Liver (tissue), 9 donors: ENCODE measurements around the gene ACTC1. TPM values are rescaled to one million over a fixed set of nuclear protein-coding genes. Genes with fewer than 3 reads are reported as not detected.

ENCODE experiments used
- DNase-seq: peaks from one replicate; pipeline ENCODE4 v3.0.0-alpha.2; 2017; ENCODE audit warnings: low spot score
- H3K27ac ChIP-seq, 2 donors: one replicate each; pipeline ENCODE4 v1.7.0; 2013; ENCODE audit warnings: inconsistent platforms in 2 of 2, low read length in 2 of 2, control low read depth in 1 of 2, low read depth in 1 of 2, mild to moderate bottlenecking in 1 of 2
- H3K27me3 ChIP-seq, 4 donors: one replicate each; pipeline versions ENCODE4 v1.6.1 to v1.7.0; 2013; ENCODE audit warnings: low read length in 3 of 4, inconsistent platforms in 1 of 4, mild to moderate bottlenecking in 1 of 4, moderate library complexity in 1 of 4; ENCODE audit not compliant: control insufficient read depth in 4 of 4, insufficient read depth in 4 of 4
- H3K36me3 ChIP-seq, 4 donors: one replicate each; pipeline versions ENCODE4 v1.6.1 to v1.7.0; 2013; ENCODE audit warnings: low read length in 3 of 4, mild to moderate bottlenecking in 3 of 4, low read depth in 1 of 4, moderate library complexity in 1 of 4; ENCODE audit not compliant: control insufficient read depth in 4 of 4, insufficient read depth in 3 of 4
- H3K4me1 ChIP-seq, 4 donors: one replicate each; pipeline versions ENCODE4 v1.6.1 to v1.7.0; 2013; ENCODE audit warnings: low read length in 3 of 4, mild to moderate bottlenecking in 3 of 4, moderate library complexity in 1 of 4; ENCODE audit not compliant: control insufficient read depth in 4 of 4, insufficient read depth in 4 of 4
- H3K4me3 ChIP-seq, 3 donors: one replicate each; pipeline versions ENCODE4 v1.6.1 to v1.7.0; 2013; ENCODE audit warnings: low read length in 3 of 3, control low read depth in 1 of 3, low read depth in 1 of 3, mild to moderate bottlenecking in 1 of 3
- H3K9ac ChIP-seq, 2 donors: one replicate each; pipeline ENCODE4 v1.7.0; 2013; ENCODE audit warnings: low read length in 2 of 2, mild to moderate bottlenecking in 2 of 2, moderate library complexity in 2 of 2, control low read depth in 1 of 2, low read depth in 1 of 2
- H3K9me3 ChIP-seq, 4 donors: one replicate each; pipeline versions ENCODE4 v1.6.1 to v1.7.0; 2013; ENCODE audit warnings: low read length in 3 of 4; ENCODE audit not compliant: control insufficient read depth in 4 of 4
- CTCF ChIP-seq: fragments of 150-350 bp; IDR thresholded peaks from 2 replicates; pipeline ENCODE4 v1.5.1; 2017; ENCODE audit warnings: improper control_type of control experiment, low read depth, low read length; ENCODE audit not compliant: missing input control
- MAX ChIP-seq: IDR thresholded peaks from 2 replicates; pipeline ENCODE4 v1.6.1; 2016; ENCODE audit warnings: antibody characterized with exemption
- NR2F2 ChIP-seq: IDR thresholded peaks from 2 replicates; pipeline ENCODE4 v1.6.1; 2016; ENCODE audit warnings: antibody characterized with exemption
- REST ChIP-seq: IDR thresholded peaks from 2 replicates; pipeline ENCODE4 v1.6.1; 2016; ENCODE audit warnings: antibody characterized with exemption, mild to moderate bottlenecking
- SP1 ChIP-seq: IDR thresholded peaks from 2 replicates; pipeline ENCODE4 v1.6.1; 2018; ENCODE audit warnings: antibody characterized with exemption, mild to moderate bottlenecking
- TAF1 ChIP-seq: conservative IDR thresholded peaks from 2 replicates; pipeline ENCODE4 v1.6.1; 2016; ENCODE audit warnings: antibody characterized with exemption, mild to moderate bottlenecking
- ZBTB33 ChIP-seq: IDR thresholded peaks from 2 replicates; pipeline ENCODE4 v1.6.1; 2016; ENCODE audit warnings: antibody characterized with exemption
- WGBS: extraction: QIAGEN DNeasy Blood & Tissue Kit; methylation state at CpG from one replicate; pipeline ENCODE4 v1.1.7; 2013; 5-methylcytosine and 5-hydroxymethylcytosine counted together
- polyA plus RNA-seq, 2 donors: library from polyadenylated mRNA; stranded (reverse) in 1 of 2; unstranded in 1 of 2; fragments of 200-250 nt in 1 of 2; fragments of >200 nt in 1 of 2; fragmentation: Nextera tagmentation in 1 of 2; extraction: Ambion mirVana in 1 of 2; gene quantifications; one replicate each; pipeline versions ENCODE4 v1.2.1 to v1.2.3, GENCODE V29; 2013 to 2015
- total RNA-seq, 2 donors: library from RNA; depleted of rRNA; stranded (reverse); fragments of >200 nt; gene quantifications; one replicate each; pipeline ENCODE4 v1.2.3, GENCODE V29; 2014
- donor health status: healthy.
- donor health status: healthy.
- donor health status: healthy.
- donor health status: healthy.
- donor health status: healthy.

The ACTC1 gene
- total and polyA plus RNA-seq, 4 donors = 0.08 to 0.89 TPM; not detected in 2

GRCh38 chr15:34810443-34811129 lies 15.2 kb upstream of the ACTC1 start:
- WGBS = 78% methylated on average over 5 of the region's 5 CpGs
- no peaks in the 10 kb centered on the region for H3K36me3 ChIP-seq
- H3K27ac ChIP-seq = no peak overlapping the region
- H3K27me3 ChIP-seq = no peaks in the 10 kb centered on the region
- peaks cover 0 to 2% (median 0%) of the 10 kb centered on the region in 4 donors for H3K9me3 ChIP-seq
- no peaks in the 10 kb centered on the region for H3K4me1 ChIP-seq
- no peak overlapping the region for H3K4me3 ChIP-seq
- no peak for TF ChIP-seq CTCF
- TF ChIP-seq NR2F2 = no peak
- TF ChIP-seq MAX = no peak
- no peak for TF ChIP-seq REST
- DNase-seq = no peak
- no peak overlapping the region for H3K9ac ChIP-seq

GRCh38 chr15:34809186-34809585 lies 13.8 kb upstream of the ACTC1 start:
- Histone ChIP-seq H3K36me3 (no peaks in the 10 kb centered on the region), H3K4me3 (no peak overlapping the region), H3K9me3 (peaks cover 0 to 2% (median 0%) of the 10 kb centered on the region in 4 donors), H3K9ac (no peak overlapping the region), H3K27ac (no peak overlapping the region), H3K27me3 (no peaks in the 10 kb centered on the region), H3K4me1 (no peaks in the 10 kb centered on the region)
- DNase-seq = no peak
- TF ChIP-seq TAF1 = no peak
- no peak for TF ChIP-seq ZBTB33
- no peak for TF ChIP-seq REST
- no peak for TF ChIP-seq SP1
- WGBS = 64% methylated on average over 3 of the region's 3 CpGs
